GM18520 (cell line): ENCODE data around the gene IRAK2.

Experiments
- ATAC-seq: cut with Tn5 transposase; IDR thresholded peaks from one replicate; pipeline ENCODE4 v1.9.1; 2021; ENCODE audit not compliant: unreplicated experiment

The IRAK2 gene

DNA sequence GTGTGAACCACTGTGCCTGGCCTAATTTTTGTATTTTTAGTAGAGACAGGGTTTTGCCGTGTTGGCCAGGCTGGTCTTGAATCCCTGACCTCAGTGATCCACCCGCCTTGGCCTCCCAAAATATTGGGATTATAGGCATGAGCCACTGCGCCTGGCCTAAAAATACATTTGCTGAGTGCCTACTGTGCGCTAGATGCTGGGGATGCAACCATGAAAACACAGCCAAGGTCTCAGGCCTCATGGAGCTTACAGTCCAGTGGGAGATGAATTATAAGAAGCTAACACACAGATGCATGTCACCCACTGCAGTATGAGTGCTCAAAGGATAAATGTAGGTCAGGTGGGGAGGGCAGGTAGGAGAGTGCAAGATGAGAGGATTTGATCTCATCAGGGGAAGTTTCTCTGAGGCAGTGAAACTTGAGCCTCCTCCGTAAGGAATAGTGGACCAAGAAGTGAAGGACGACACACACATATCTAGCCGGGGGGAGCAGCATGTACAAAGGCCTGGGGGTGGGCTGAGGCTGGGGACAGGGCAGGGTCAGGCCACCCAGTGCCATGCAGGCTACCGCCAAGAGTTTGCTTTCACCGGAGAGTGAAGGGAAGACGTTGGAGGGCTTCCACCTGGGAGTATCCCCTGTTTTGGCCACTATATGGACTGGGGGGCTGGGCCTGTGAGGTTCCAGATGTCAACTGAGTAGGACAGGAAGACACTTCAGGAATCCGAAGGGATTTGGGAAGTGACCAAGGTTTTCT, 24.3 kb downstream of the IRAK2 start:
- ATAC-seq, result no peak

GRCh38 chr3:10189557-10190354, 25.0 kb downstream of the IRAK2 start:
- ATAC-seq, result no peak

DNA sequence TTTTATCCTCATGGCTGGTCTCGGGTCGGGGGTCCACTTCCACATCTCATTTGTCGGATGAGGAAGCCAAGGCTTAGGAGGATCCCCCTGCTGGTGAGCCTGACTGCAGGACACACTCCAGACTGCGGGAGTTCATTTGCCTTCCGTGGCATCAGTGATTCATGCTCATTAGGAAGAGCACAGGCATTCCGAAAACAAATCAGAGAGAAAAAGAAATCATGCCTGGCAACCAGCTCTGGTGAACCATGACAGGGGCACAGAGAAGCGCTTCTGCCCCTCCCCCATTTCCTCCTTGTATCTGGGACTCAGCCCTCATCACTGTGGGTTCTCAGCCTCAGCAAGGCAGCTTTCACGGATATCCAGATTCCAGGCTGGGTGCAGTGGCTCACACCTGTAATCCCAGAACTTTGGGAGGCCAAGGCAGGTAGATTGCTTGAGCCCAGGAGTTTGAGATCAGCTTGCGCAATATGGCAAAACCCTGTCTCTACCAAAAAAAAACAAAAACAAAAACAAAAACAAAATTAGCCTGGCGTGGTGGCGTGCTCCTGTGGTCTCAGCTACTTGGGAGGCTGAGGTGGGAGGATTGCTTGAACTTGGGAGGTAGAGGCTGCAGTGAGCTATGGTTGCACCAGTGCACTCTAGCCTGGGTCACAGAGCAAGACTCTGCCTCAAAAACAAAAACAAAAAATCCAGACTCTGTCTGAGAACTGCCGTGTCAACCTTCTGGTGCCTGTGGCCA, 28.4 kb downstream of the IRAK2 start:
- ATAC-seq, result peak; percentile 30

DNA sequence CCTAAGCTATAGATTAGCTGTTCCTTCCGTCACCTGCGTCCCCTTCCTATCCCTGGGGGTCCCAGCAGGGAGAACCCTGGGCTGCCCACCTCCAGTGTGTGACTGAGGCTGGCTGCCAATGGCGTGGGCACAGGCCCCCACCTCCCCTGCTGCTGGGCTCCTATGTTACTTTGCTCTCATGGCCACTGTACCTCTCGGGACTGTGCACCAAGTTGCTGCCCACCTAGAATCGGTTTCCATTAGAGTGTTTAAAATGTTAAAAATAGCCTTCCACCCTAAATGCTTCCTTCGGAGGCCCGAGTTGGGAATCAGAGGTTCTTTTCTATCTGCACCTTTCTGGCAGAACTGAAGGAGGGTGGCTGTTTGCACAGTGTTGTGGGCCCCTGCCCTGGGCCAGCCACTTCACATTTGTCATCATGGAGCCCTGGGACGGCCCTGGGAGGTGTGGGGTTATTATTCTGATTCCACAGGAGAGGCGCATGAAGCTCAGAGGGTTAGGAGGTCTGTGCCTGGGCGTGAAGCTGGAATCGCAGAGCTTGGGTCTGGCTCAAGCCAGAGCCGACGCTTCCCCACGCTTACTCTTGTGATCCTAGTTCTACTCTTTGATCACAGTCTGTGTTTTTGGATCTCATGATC, 29.1 kb downstream of the IRAK2 start:
- no peak for ATAC-seq

- no peak for ATAC-seq
Measured at GRCh38 chr3:10194328-10195071, 29.8 kb downstream of the IRAK2 start.

- no peak for ATAC-seq
Measured at GRCh38 chr3:10195366-10196089, 30.8 kb downstream of the IRAK2 start.

DNA sequence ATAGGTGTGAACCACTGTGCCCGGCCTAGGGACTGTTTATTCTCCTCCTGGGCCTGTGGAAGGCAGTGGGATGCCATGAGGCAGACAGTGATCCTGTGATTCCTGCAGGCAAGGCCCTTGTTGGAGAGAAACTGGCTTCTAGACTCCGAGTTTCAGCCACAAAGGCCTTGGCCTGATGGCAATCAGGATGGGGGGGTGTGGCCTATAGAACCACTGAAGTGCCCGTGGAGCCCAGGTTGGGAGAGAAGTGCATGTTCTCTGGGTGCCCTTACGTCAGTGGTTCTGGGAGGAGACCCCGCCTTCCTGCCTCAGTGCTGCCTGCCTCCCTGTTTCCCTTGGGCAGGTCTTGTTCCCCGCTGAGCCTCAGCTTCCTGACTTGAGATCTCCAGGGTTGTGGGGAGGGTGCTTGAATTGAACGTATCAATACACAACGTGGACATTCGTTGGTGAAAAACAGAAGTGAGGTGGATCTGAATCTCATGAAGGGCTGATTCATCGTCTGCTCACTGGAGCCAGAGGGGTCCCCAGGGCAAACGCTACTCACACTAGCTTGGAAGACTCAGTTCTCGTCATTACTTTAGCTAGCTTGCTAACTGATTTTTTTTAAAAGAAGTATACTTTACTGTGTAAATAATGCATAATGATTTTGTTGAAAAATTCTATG, 31.8 kb downstream of the IRAK2 start:
- ATAC-seq, result no peak

- ATAC-seq, result no peak
Measured at GRCh38 chr3:10198226-10198625, 33.5 kb downstream of the IRAK2 start.

- peak; percentile 74 for ATAC-seq
Measured at GRCh38 chr3:10198761-10199649, 34.3 kb downstream of the IRAK2 start.

GRCh38 chr3:10204921-10205320, 40.2 kb downstream of the IRAK2 start:
- ATAC-seq, result no peak

DNA sequence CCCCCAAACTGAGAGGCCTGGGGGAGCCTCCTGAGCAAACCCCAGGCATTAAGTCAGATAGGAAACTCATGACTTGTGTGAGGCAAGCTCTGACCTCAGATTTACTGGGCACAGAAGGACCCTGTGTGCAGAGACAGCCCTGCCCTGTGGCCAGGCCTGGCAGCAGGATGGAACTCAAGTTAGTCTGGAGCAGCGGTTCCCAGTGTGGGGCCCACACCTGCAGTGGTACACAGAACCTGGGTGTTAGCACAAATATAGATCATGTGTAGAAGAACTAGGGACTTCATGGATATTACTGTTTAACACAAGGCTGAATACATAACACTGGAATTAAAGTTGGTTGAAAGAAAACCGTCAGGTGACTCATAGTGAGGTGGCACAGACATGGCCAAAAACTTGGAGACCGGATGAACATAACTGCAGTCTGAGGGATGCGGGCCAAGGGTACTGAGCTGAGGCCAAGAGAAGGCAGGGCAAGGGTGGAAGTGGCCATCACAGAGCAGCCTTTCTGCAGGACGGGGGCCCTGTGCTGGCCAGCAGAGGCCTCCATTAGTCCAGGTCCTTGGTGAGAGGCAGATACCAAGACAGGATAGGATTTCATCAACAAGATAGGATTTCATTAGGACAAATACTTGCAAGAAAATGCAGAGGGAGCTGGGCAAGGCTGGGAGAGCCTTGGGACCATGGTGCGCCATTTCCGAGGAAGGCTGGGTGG, 40.9 kb downstream of the IRAK2 start:
- ATAC-seq, result no peak

DNA sequence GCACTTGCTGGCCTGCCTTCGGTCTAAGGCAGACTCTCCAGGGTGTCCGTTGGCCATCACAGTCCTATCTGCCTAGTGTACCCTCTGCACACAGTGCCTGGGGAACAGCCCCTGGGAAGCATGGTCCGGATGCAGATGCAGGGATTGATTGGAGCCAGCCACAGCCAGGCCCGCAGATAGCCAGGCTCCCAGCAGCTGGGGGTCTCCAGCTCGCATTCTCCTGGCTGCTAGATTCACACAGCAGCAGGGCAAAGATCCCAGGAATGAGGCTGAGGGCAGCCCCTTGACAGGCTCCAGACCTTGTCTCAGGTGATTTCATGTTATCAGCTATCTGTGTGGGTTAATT, 41.4 kb downstream of the IRAK2 start:
- no peak for ATAC-seq

- no peak for ATAC-seq
Measured at GRCh38 chr3:10213156-10213792, 48.6 kb downstream of the IRAK2 start.

GRCh38 chr3:10215578-10216368, 51.1 kb downstream of the IRAK2 start:
- ATAC-seq, result no peak

GRCh38 chr3:10217359-10217758, 52.6 kb downstream of the IRAK2 start:
- ATAC-seq, result no peak

DNA sequence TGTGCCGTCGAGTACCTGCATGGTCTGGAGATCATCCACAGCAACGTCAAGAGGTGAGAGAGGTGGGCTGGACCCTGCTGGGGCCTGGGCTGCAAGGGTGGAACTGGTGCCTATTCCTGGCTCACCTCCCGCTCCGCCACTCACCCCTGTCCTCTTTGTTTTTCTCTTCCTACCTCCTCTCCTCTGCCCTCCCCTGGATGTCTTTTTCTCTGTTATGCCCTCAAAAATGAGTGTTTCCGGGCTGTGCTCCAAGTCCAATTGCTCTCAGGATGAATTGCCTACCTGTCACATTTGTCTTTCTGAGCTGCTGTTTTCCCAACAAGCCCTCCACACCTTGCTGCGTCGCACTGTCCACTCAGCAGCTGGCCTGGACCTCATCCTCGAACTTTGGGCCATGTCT, 55.0 kb downstream of the IRAK2 start:
- ATAC-seq, result no peak
